ENCODE measurements around the gene SARDH.

DNA sequence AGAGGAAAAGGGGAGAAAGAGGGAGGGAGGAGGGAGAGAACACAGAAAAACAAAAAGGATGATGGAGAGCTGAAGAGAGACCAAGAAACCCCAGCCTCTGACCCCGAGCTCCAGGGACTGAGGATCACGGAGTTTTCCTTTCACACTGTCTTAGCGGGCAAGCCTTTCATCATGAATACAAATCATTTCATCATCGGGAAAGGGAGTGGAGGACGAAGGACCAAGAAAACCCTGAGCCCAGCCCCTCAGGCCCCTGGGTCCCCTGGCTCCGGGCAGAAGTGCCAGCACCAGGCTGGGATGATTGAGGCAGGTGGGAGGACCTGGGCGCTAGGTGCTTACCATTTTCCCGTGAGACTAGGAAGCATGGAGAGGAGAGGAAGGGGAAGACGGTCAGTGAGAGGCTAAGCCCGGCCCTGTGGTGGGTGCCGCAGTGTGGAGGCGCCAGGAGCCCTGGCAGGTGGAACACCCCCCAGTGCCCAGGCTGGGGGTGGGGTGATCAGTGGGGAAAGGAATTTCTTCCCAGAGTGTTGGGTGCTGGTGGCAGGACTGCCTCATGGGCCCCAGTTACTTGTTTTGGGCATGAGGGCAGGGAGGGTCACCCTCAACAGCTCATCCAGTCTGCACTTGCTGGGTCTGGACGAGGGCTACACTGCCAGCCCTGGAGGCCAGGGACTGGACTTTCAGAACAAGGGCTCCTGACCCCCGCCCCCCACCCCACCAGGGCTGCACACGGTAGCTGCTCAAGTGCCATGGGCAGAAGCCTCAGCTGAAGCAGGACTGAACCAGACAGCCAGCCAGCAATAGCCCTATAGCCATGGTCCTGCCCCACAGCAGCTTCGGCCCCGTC lies 49.0 kb upstream of the SARDH start:
- TF ChIP-seq POLR2A (IDR thresholded peaks at IDR 0.05) (no peak), CTCF (IDR thresholded peaks at IDR 0.05) (no peak)

All from esophagus squamous epithelium (tissue), 4 donors.